ENCODE data around the gene MKKS.

- no peak for TF ChIP-seq CTCF (conservative IDR thresholded peaks at IDR 0.05; ENCODE audit: low read length)
- no peak for TF ChIP-seq EZH2phosphoT487 (IDR thresholded peaks at IDR 0.05; ENCODE audit: borderline replicate concordance)
Measured at GRCh38 chr20:10411673-10412072, 22.3 kb downstream of the MKKS start.
